NCI-H460 (cell line): ENCODE results near the gene BEAN1. TPM values are rescaled to one million over a fixed set of nuclear protein-coding genes. Genes with fewer than 3 reads are reported as not detected.
"Not testable (repeated sequence)": the region's sequence is repeated elsewhere in the genome, so short reads cannot be mapped to it uniquely, and the experiment has no call there.

Source experiments
- DNase-seq: peaks from one replicate; pipeline ENCODE4 v3.0.0-alpha.2; 2016; ENCODE audit warnings: low read depth; ENCODE audit errors: extremely low read depth
- total RNA-seq: library from RNA; depleted of rRNA; stranded (reverse); fragments of >200 nt; shearing (Covaris generic); gene quantifications from 2 replicates; pipeline ENCODE4 v1.2.3, GENCODE V29; 2014

The BEAN1 gene
- total RNA-seq, 1 experiment from 2014 or later = 0.42 TPM

DNA sequence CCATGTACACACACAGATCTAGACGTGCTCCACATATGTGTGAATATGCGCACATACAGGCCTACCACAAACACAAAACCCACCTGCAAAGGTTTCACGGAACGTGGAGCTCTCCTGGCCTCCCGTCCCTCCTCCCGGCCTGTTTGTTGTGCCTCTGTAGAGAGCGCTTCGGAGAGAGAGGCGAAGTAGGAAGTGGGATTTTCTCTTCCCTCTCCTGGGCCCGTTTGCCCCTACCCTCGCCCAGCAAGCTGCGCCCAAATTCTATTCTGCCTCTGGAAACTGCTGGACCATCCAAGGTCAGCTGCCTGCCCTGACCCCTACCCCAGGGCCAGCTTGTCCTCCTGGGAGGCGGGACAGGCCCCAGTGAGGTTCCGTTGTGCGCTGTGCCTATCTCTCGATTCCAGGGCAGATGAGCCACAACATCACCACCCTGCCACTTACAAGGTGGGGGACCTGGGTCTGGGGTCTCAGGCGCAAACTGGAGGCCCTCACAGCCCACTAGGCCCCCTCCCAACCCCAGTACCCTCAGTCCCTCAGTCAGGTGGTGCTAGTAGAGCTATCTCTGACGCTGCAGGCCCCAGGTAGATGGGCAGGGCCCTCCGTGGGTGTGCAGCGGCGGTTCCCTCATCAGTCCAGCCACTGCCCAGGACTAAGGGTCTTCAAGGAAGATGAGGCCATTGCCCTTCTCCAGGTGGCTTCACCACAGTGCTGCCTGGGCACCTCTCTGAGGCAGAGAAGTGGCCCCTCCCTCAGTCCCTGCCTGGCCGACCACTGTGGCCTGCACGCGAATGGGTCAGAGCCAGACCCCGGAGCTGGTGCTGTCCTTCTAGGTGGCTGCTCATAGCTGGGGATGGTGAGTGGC lies 54.2 kb downstream of the BEAN1 start:
- DNase-seq = no peak

DNA sequence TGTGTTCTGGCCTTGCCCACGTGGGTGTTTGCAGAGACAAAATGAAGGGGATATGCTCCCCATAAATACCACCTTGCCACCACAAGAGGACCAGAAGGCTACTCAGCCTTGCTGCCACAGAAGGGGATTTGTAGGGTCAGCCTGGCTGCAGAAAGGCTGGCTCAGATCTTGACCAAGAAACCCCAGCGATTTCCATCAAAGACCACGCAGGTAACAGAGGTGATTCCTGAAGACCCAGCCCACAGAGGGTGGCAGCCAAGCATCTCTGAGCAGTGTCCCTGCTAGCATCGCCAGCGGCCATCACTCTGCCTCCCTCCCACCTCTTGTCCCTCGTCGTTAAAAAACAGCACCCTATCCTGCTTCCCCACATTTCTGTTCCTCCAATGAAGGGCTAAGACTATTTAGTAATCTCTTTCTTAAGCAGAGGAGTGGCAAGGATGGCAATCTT lies 54.9 kb downstream of the BEAN1 start:
- no peak for DNase-seq

- DNase-seq = peak; percentile 80
Observed at GRCh38 chr16:66483689-66484452, 56.8 kb downstream of the BEAN1 start.

DNA sequence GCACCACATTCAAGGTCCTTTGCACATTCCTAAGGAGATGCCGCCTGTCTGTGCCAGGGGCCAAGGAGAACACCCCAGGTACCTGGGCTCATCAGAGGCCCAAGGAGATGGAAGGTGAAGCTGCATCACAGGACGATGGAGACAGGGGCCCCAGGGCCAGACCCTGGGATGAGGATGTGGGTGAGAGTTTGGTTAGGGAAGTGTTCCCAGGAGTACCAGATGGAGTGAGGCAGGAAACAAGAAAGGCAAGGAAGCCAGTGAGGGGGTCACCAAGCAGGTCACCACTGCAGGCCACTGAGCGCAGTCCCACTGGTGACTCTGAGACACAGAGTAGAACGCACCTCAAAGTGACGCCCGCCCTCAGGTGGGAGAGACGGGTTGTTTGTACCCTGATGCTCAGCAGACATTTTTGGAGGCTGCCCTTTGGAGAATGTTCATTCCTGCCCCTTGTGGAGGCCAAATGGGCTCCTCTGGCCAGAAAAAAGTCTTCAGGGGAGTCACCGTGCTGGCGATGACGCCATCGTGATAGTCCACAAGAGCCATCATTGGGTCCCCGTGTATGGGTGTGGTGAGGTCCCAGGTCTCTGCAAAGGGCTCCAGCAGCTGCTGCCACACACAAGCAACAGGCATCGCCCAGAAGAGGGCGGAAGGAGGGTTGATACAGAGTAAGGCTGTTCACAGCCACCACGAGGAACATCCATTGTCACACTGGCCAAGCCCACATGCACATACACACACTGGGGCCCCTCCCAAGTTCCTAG lies 57.5 kb downstream of the BEAN1 start:
- no peak for DNase-seq

GRCh38 chr16:66485376-66485775 lies 58.3 kb downstream of the BEAN1 start:
- no peak for DNase-seq

DNA sequence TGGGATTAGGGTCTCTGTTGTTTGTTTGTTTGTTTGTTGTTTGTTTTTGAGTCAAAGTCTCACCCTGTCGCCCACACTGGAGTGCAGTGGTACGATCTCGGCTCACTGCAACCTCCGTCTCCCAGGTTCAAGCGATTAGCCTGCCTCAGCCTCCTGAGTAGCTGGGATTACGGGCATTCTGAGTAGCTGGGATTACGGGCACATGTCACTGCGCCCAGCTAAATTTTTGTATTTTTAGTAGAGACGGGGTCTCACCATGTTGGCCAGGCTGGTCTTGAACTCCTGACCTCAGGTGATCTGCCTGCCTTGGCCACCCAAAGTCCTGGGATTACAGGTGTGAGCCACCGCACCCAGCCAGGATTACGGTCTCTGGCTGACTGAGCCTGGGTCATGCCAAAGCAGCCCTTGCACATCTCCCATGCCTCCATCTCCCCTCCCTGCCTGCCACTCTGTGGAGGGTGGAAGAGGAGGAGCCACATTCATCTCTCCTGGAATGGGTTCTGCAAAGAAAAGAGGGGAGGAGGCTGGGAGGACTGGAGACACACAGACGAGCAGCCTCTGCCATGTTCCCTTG lies 59.2 kb downstream of the BEAN1 start:
- DNase-seq = no peak

DNA sequence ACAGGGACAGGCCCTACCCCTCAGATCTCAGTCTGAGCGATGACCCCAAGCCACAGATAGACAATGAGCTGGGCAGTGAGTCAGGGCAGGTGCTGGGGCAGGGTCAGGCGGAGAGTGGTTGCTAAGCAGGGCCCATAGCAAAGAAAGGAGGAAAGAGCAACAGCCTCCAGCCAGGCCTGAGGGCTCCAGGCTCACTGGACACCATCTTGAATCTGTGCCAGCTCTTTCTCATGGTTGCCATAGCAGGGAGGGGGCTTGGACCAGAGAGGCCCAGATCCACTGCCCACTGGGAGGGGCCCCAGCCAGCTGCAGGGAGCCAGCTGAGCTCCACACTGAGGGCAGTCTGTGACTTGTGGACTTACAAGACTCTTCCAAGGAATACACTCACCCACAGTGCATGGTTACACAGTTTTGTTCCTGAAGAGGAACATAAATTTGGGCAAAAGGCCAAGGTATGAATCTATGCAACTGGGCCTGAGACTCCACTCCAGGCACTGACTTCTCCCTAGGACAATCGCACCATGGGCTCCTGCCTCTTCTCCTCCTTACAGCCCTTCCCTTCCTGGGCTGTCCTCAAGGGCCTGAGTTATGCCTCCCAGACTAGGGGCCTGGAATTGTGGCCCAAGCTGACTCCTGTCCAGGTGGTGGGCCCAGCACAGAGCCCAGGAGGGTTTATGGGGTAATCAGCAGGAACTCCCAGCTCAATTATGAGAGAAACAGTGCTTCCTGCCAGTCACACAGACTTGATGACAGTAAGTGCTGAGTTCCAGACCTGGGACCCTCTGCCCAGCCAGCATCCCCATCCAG lies 59.9 kb downstream of the BEAN1 start:
- no peak for DNase-seq

GRCh38 chr16:66487580-66488275 lies 60.6 kb downstream of the BEAN1 start:
- DNase-seq = no peak

- no peak for DNase-seq
Observed at GRCh38 chr16:66488505-66488904, 61.4 kb downstream of the BEAN1 start.

- no peak for DNase-seq
Observed at GRCh38 chr16:66489385-66489784, 62.3 kb downstream of the BEAN1 start.

GRCh38 chr16:66489818-66490217 lies 62.7 kb downstream of the BEAN1 start:
- no peak for DNase-seq

GRCh38 chr16:66490774-66491715 lies 64.0 kb downstream of the BEAN1 start:
- no peak for DNase-seq

DNA sequence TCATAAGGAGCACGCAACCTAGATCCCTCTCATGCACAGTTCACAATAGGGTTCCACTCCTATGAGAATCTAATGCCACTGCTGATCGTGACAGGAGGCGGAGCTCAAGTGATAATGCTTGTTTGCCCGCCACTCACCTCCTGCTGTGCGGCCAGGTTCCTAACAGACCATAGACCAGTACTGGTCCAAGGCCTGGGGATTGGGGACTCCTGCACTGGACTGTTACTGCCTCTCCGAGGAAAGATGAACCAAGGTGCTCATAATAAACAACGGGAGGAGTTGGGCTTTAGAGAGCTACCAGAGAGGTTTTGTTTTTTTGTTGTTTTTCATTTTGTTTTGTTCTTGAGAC lies 64.6 kb downstream of the BEAN1 start:
- DNase-seq = no peak

DNA sequence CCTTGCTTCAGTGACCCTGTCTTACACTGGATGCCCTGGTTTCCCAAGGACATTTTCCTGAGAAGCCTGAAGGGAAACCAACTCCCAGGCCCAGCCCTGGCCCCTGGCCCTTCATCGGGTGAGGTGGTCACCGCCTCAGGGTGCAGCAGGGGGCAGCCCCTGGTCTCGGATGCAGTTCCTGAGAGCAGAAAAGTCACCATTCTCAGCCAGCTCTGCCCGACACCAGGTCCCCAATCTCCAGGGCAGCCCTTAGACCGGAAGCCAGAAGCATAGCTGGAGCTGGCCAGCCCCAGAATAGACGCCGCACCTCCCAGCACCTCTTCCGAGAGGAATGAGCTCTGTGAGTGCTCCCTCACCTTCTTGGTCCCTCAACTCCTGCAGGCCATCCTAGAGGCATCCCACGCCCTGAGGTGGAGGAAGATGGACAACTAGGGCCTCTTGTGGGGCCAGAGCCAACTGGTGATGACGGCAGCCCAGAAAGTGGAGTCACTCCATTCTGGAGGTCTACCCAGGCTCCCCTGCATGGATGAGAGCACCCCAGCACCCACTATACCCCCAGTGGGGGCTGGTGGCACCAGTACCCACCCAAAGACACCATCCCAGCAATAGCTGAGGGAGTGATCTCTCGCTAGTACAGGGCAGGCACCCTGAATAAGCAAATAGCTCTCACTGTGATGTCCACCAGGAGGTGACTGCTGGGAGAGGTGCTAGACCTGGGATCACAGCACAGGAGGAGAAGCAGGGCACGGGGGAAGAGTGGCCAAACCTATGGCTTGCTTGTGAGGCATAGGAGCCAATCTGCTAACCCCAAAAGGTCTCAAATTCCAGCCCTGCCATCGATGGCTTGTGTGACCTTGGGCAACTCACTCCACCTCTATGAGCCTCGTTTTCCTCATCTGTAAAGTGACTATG lies 66.7 kb downstream of the BEAN1 start:
- no peak for DNase-seq

GRCh38 chr16:66494916-66495315 lies 67.8 kb downstream of the BEAN1 start:
- DNase-seq = no peak

DNA sequence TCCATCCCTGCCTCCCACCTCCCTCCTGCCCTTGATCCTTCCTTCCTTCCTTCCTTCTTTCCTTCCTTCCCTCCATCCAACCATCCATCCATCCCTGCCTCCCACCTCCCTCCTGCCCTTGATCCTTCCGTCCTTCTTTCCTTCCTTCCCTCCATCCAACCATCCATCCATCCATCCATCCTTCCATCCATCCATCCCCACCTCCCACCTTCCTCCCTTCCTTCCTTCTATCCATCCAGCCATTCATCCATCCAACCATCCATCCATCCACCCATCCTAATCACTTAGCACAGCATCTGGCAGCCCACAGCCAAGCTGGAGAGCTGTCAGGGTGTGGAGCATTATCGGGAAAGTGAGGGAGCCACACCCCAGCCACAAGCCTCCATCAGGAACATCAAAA lies 68.3 kb downstream of the BEAN1 start:
- no peak for DNase-seq

DNA sequence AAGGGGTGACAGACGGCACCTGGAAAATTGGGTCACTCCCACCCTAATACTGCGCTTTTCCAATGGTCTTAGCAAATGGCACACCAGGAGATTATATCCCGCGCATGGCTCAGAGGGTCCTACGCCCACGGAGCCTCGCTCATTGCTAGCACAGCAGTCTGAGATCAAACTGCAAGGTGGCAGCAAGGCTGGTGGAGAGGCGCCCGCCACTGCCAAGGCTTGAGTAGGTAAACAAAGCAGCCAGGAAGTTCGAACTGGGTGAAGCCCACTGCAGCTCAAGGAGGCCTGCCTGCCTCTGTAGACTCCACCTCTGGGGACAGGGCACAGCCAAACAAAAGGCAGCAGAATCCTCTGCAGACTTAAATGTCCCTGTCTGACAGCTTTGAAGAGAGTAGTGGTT lies 69.1 kb downstream of the BEAN1 start:
- DNase-seq = not testable (repeated sequence)
